HepG2 (cell line): ENCODE data around the gene HTR1D. TPM values are rescaled to one million over a fixed set of nuclear protein-coding genes. Genes with fewer than 3 reads are reported as not detected.

Experiments used
- ATF7 ChIP-seq, 2 experiments: fragments of 450-650 bp in 1 of 2; sonication (generic) in 1 of 2; formaldehyde crosslinking in 1 of 2; IDR thresholded peaks; 2 replicates each; pipeline versions ENCODE4 v1.4.0 to v1.6.1; 2016 to 2020; ENCODE audit warnings: antibody characterized with exemption in 1 of 2, mild to moderate bottlenecking in 1 of 2, missing genetic modification reagents in 1 of 2
- BHLHE40 ChIP-seq: IDR thresholded peaks from 2 replicates; pipeline ENCODE4 v1.6.1; 2011; ENCODE audit warnings: low read length, improper control_type of control experiment
- ERF ChIP-seq: IDR thresholded peaks from 2 replicates; pipeline ENCODE4 v1.6.1; 2018; ENCODE audit warnings: missing biosample characterization, missing genetic modification reagents
- FIP1L1 ChIP-seq: fragments of 200-400 bp; formaldehyde crosslinking; IDR thresholded peaks from 2 replicates; pipeline ENCODE4 v1.6.1; 2018; ENCODE audit warnings: low read depth, mild to moderate bottlenecking, low read length, moderate library complexity, borderline replicate concordance; ENCODE audit not compliant: insufficient read depth
- GFI1 ChIP-seq: sonication (generic); formaldehyde crosslinking; IDR thresholded peaks from 2 replicates; pipeline ENCODE4 v1.5.0; 2020; ENCODE audit warnings: missing genetic modification reagents, mild to moderate bottlenecking, borderline replicate concordance
- HIC2 ChIP-seq: sonication (generic); formaldehyde crosslinking; IDR thresholded peaks from 2 replicates; pipeline ENCODE4 v1.9.0; 2022; ENCODE audit warnings: low read depth, missing genetic modification reagents
- MAFF ChIP-seq: IDR thresholded peaks from 2 replicates; pipeline ENCODE4 v1.6.1; 2011; ENCODE audit warnings: low read depth, low read length, improper control_type of control experiment
- MAFK ChIP-seq, 2 experiments: IDR thresholded peaks in 1 of 2; conservative IDR thresholded peaks in 1 of 2; 2 replicates each; pipeline ENCODE4 v1.6.1; 2011; ENCODE audit warnings: improper control_type of control experiment in 2 of 2, low read length in 2 of 2
- MNT ChIP-seq: fragments of 450-650 bp; IDR thresholded peaks from 2 replicates; pipeline ENCODE4 v1.6.1; 2016
- MYNN ChIP-seq: sonication (generic); formaldehyde crosslinking; IDR thresholded peaks from 2 replicates; pipeline ENCODE4 v1.4.0; 2020; ENCODE audit warnings: mild to moderate bottlenecking, low read depth, missing genetic modification reagents
- NCOA5 ChIP-seq: sonication (generic); formaldehyde crosslinking; IDR thresholded peaks from 2 replicates; pipeline ENCODE4 v1.4.0; 2020; ENCODE audit warnings: missing genetic modification reagents
- NFYC ChIP-seq: IDR thresholded peaks from 2 replicates; pipeline ENCODE4 v1.6.1; 2016; ENCODE audit warnings: missing genetic modification reagents, missing compliant biosample characterization
- NR2C2 ChIP-seq: sonication (generic); formaldehyde crosslinking; IDR thresholded peaks from 2 replicates; pipeline ENCODE4 v1.4.0; 2020; ENCODE audit warnings: missing genetic modification reagents, mild to moderate bottlenecking, moderate library complexity, borderline replicate concordance
- PAF1 ChIP-seq: IDR thresholded peaks from 2 replicates; pipeline ENCODE4 v1.6.1; 2016; ENCODE audit warnings: missing genetic modification reagents, missing compliant biosample characterization
- PAWR ChIP-seq: sonication (generic); formaldehyde crosslinking; IDR thresholded peaks from 2 replicates; pipeline ENCODE4 v1.4.0; 2020; ENCODE audit warnings: missing genetic modification reagents, mild to moderate bottlenecking, borderline replicate concordance
- PRPF4 ChIP-seq: fragments of 200-400 bp; formaldehyde crosslinking; IDR thresholded peaks from 2 replicates; pipeline ENCODE4 v1.6.1; 2016; ENCODE audit warnings: low read length, low read depth; ENCODE audit not compliant: poor library complexity, severe bottlenecking
- RCOR2 ChIP-seq: IDR thresholded peaks from 2 replicates; pipeline ENCODE4 v1.6.1; 2016; ENCODE audit warnings: missing biosample characterization, missing genetic modification reagents
- ZBTB1 ChIP-seq: sonication (generic); formaldehyde crosslinking; IDR thresholded peaks from 2 replicates; pipeline ENCODE4 v1.4.0; 2020; ENCODE audit warnings: missing genetic modification reagents, borderline replicate concordance
- ZC3H13 ChIP-seq: sonication (generic); formaldehyde crosslinking; IDR thresholded peaks from 2 replicates; pipeline ENCODE4 v1.8.1; 2023; ENCODE audit warnings: mild to moderate bottlenecking, missing genetic modification reagents, moderate library complexity
- ZFP36 ChIP-seq: fragments of 150-350 bp; IDR thresholded peaks from 2 replicates; pipeline ENCODE4 v1.6.1; 2018; ENCODE audit warnings: borderline replicate concordance, low read length, low read depth; ENCODE audit not compliant: partially characterized antibody
- ZNF138 ChIP-seq: sonication (generic); formaldehyde crosslinking; IDR thresholded peaks from 2 replicates; pipeline ENCODE4 v1.5.0; 2020; ENCODE audit warnings: mild to moderate bottlenecking, low read depth, missing genetic modification reagents
- ZNF264 ChIP-seq: sonication (generic); formaldehyde crosslinking; IDR thresholded peaks from 2 replicates; pipeline ENCODE4 v1.4.0; 2020; ENCODE audit warnings: missing genetic modification reagents
- ZNF451 ChIP-seq: sonication (generic); formaldehyde crosslinking; IDR thresholded peaks from 2 replicates; pipeline ENCODE4 v1.5.0; 2020; ENCODE audit warnings: mild to moderate bottlenecking, missing genetic modification reagents
- ZNF598 ChIP-seq: sonication (generic); formaldehyde crosslinking; IDR thresholded peaks from 2 replicates; pipeline ENCODE4 v1.5.1; 2020; ENCODE audit warnings: mild to moderate bottlenecking, missing genetic modification reagents, borderline replicate concordance
- ZNF749 ChIP-seq: sonication (generic); formaldehyde crosslinking; IDR thresholded peaks from 2 replicates; pipeline ENCODE4 v1.8.0; 2022; ENCODE audit warnings: mild to moderate bottlenecking, missing genetic modification reagents, moderate library complexity, borderline replicate concordance
- ZNF782 ChIP-seq: sonication (generic); formaldehyde crosslinking; IDR thresholded peaks from 2 replicates; pipeline ENCODE4 v1.4.0; 2020; ENCODE audit warnings: missing genetic modification reagents, mild to moderate bottlenecking, borderline replicate concordance
- ZSCAN30 ChIP-seq: sonication (generic); formaldehyde crosslinking; IDR thresholded peaks from 2 replicates; pipeline ENCODE4 v1.5.0; 2020; ENCODE audit warnings: mild to moderate bottlenecking, missing genetic modification reagents
- polyA plus RNA-seq, 8 experiments: library from polyadenylated mRNA; depleted of rRNA in 3 of 8; stranded (reverse) in 7 of 8; unstranded in 1 of 8; fragments of >200 nt; fragmentation: Illumina TruSeq in 4 of 8; extraction: Trizol in 4 of 8; gene quantifications; 2 replicates each; pipeline versions ENCODE4 v1.2.1 to v1.2.3, GENCODE V29; 2011 to 2016; ENCODE audit warnings: low read depth in 4 of 8, missing spikeins in 1 of 8, mixed read lengths in 1 of 8; ENCODE audit not compliant: insufficient read depth in 1 of 8
- total RNA-seq, 5 experiments: library from RNA; depleted of rRNA; stranded (reverse); fragments of >200 nt; fragmentation: Illumina TruSeq; extraction: Trizol; gene quantifications; 2 replicates each; pipeline ENCODE4 v1.2.3, GENCODE V29; 2016; ENCODE audit warnings: low read depth in 1 of 5
- TF ChIP-seq, protein P1 (sequence below): IDR thresholded peaks from 2 replicates; pipeline ENCODE4 v1.6.1; 2016; ENCODE audit warnings: control low read depth
- TF ChIP-seq, protein P2 (sequence below): sonication (generic); formaldehyde crosslinking; IDR thresholded peaks from 2 replicates; pipeline ENCODE4 v1.4.0; 2020; ENCODE audit warnings: mild to moderate bottlenecking, missing genetic modification reagents

Gene HTR1D
- total and polyA plus RNA-seq, 2 of the 13 experiments (the other 11 are each of a cell fraction or from before 2014, with no cell fraction given), result 0.04 to 0.07 TPM

- TF ChIP-seq ZNF598 (CRISPR knock-in tag), result no peak
- TF ChIP-seq ZSCAN30 (CRISPR knock-in tag), result no peak
- TF ChIP-seq, protein P1, sequence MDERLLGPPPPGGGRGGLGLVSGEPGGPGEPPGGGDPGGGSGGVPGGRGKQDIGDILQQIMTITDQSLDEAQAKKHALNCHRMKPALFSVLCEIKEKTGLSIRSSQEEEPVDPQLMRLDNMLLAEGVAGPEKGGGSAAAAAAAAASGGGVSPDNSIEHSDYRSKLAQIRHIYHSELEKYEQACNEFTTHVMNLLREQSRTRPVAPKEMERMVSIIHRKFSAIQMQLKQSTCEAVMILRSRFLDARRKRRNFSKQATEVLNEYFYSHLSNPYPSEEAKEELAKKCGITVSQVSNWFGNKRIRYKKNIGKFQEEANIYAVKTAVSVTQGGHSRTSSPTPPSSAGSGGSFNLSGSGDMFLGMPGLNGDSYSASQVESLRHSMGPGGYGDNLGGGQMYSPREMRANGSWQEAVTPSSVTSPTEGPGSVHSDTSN (CRISPR knock-in tag), result no peak
- TF ChIP-seq ZFP36, result no peak
- TF ChIP-seq ZBTB1 (CRISPR knock-in tag), result no peak
- no peak for TF ChIP-seq PRPF4
- no peak for TF ChIP-seq ZC3H13
- TF ChIP-seq FIP1L1, result no peak
- TF ChIP-seq, protein P2, sequence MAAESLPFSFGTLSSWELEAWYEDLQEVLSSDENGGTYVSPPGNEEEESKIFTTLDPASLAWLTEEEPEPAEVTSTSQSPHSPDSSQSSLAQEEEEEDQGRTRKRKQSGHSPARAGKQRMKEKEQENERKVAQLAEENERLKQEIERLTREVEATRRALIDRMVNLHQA (CRISPR knock-in tag), result no peak
- no peak for TF ChIP-seq GFI1
- TF ChIP-seq BHLHE40, result no peak
- TF ChIP-seq RCOR2 (CRISPR knock-in tag), result no peak
- TF ChIP-seq ATF7 (IDR thresholded peaks at IDR 0.05), result no peak
- TF ChIP-seq ATF7 (CRISPR knock-in tag; IDR thresholded peaks at IDR 0.05), result no peak
- TF ChIP-seq HIC2, result peak; percentile 74; the same call in 1 of the 2 replicates
- no peak for TF ChIP-seq ZNF138 (CRISPR knock-in tag)
- TF ChIP-seq ZNF782, result no peak
- TF ChIP-seq ZNF749 (CRISPR knock-in tag), result no peak
- TF ChIP-seq NCOA5 (CRISPR knock-in tag), result no peak
- TF ChIP-seq MYNN, result no peak
- TF ChIP-seq ZNF451 (CRISPR knock-in tag), result no peak
- no peak for TF ChIP-seq NFYC (CRISPR knock-in tag)
- TF ChIP-seq ERF (CRISPR knock-in tag), result 0 out of 2 replicates have a peak, but pooled peaks have one; percentile 38
- TF ChIP-seq MAFK (conservative IDR thresholded peaks at IDR 0.05 in 1 of 2, IDR thresholded peaks at IDR 0.05 in 1 of 2; ENCODE audit: low read length in 2 of 2), result no peak
- TF ChIP-seq NR2C2 (CRISPR knock-in tag), result no peak
- no peak for TF ChIP-seq PAWR (CRISPR knock-in tag)
- TF ChIP-seq PAF1 (CRISPR knock-in tag), result no peak
- TF ChIP-seq ZNF264 (CRISPR knock-in tag), result no peak
- TF ChIP-seq MNT, result no peak
- no peak for TF ChIP-seq MAFF
Measured at GRCh38 chr1:23149114-23149513, 68.2 kb downstream of the HTR1D start (continued).
